A549 (cell line): Measurements from ENCODE around the gene KIF27. TPM values are rescaled to one million over a fixed set of nuclear protein-coding genes. Genes with fewer than 3 reads are reported as not detected.

Experiments used
- ATAC-seq, 2 experiments: fragments of 200-7000 bp in 1 of 2; fragments of >200 bp in 1 of 2; cut with Nextera tagmentation in 1 of 2; cut with Tn5 transposase in 1 of 2; 3 replicates each; pipeline versions ENCODE4 v1.8.0 to v1.9.1; 2018 to 2020; ENCODE audit warnings: mild to moderate bottlenecking in 1 of 2, moderate library complexity in 1 of 2
- CTCF ChIA-PET: fragments of 300-600 bp; sonication (Branson Sonifier 250); formaldehyde crosslinking; extraction: SDS; loops from one replicate; lab custom pipeline; 2021; ENCODE audit warnings: antibody characterized with exemption, inconsistent platforms; lab: Yijun Ruan, JAX
- POLR2A ChIA-PET: fragments of 350-600 bp; formaldehyde crosslinking; extraction: SDS; loops from one replicate; lab custom pipeline; 2021; ENCODE audit warnings: antibody characterized with exemption, inconsistent platforms; lab: Yijun Ruan, JAX
- DNase-seq, 2 experiments: peaks; one replicate each; pipeline versions ENCODE4 v3.0.0 to v3.0.0-alpha.2; 2011 to 2016; ENCODE audit warnings: low read depth in 1 of 2, low spot score in 1 of 2
- FAIRE-seq: peaks from 2 replicates; lab custom pipeline; 2011; peaks lifted over from hg19 to GRCh38; lab: Jason Lieb, UNC
- H3K27ac ChIP-seq, 2 experiments: fragments of >200 bp; sonication (Bioruptor Twin); formaldehyde crosslinking; 3 replicates each; pipeline ENCODE4 v1.5.1; 2016 to 2017
- H3K4me1 ChIP-seq: fragments of >200 bp; sonication (Bioruptor Twin); formaldehyde crosslinking; 3 replicates; pipeline ENCODE4 v1.6.1; 2016
- H3K4me2 ChIP-seq: fragments of >200 bp; sonication (Bioruptor Twin); formaldehyde crosslinking; 3 replicates; pipeline ENCODE4 v1.6.1; 2016
- H3K4me3 ChIP-seq: fragments of >200 bp; sonication (Bioruptor Twin); formaldehyde crosslinking; 3 replicates; pipeline ENCODE4 v1.5.1; 2016
- H3K9me3 ChIP-seq: fragments of >200 bp; sonication (Bioruptor Twin); formaldehyde crosslinking; 3 replicates; pipeline ENCODE4 v1.6.1; 2016
- BHLHE40 ChIP-seq: IDR thresholded peaks from 2 replicates; pipeline ENCODE4 v1.6.1; 2012; ENCODE audit warnings: low read depth, low read length, inconsistent platforms
- CBX2 ChIP-seq: fragments of 200-600 bp; sonication (generic); IDR thresholded peaks from 2 replicates; pipeline ENCODE4 v1.6.1; 2016; ENCODE audit warnings: low read depth, mild to moderate bottlenecking, borderline replicate concordance
- CBX8 ChIP-seq: fragments of 200-600 bp; sonication (generic); IDR thresholded peaks from 2 replicates; pipeline ENCODE4 v1.6.1; 2016
- CHD2 ChIP-seq: fragments of 150-350 bp; IDR thresholded peaks from 2 replicates; pipeline ENCODE4 v1.6.1; 2014; ENCODE audit warnings: low read length; ENCODE audit not compliant: partially characterized antibody
- CTCF ChIP-seq: fragments of >200 bp; sonication (Bioruptor Twin); formaldehyde crosslinking; IDR thresholded peaks from 3 replicates; pipeline ENCODE4 v1.5.1; 2016
- EHF ChIP-seq: fragments of 250-450 bp; sonication (Bioruptor Pico); IDR thresholded peaks from 2 replicates; pipeline ENCODE4 v1.5.0; 2020; ENCODE audit warnings: mild to moderate bottlenecking
- EHMT2 ChIP-seq: fragments of 200-600 bp; sonication (generic); IDR thresholded peaks from 2 replicates; pipeline ENCODE4 v1.6.1; 2016; ENCODE audit warnings: antibody characterized with exemption, low read depth, mild to moderate bottlenecking, moderate library complexity
- ESRRA ChIP-seq: fragments of 150-350 bp; IDR thresholded peaks from 2 replicates; pipeline ENCODE4 v1.6.1; 2014; ENCODE audit warnings: mild to moderate bottlenecking, low read length, borderline replicate concordance
- GATA3 ChIP-seq: IDR thresholded peaks from 2 replicates; pipeline ENCODE4 v1.6.1; 2012; ENCODE audit warnings: borderline replicate concordance
- HEYL ChIP-seq: fragments of 250-450 bp; sonication (Bioruptor Pico); IDR thresholded peaks from 2 replicates; pipeline ENCODE4 v1.8.0; 2021; ENCODE audit warnings: mild to moderate bottlenecking, moderate library complexity
- HMGXB4 ChIP-seq: fragments of 250-450 bp; sonication (Bioruptor Pico); IDR thresholded peaks from 2 replicates; pipeline ENCODE4 v1.5.0; 2021; ENCODE audit warnings: mild to moderate bottlenecking, moderate library complexity, borderline replicate concordance
- HOXB5 ChIP-seq: fragments of 250-450 bp; sonication (Bioruptor Pico); IDR thresholded peaks from 2 replicates; pipeline ENCODE4 v1.5.0; 2020; ENCODE audit warnings: mild to moderate bottlenecking, moderate library complexity
- KDM1A ChIP-seq: fragments of 200-600 bp; sonication (generic); IDR thresholded peaks from 2 replicates; pipeline ENCODE4 v1.6.1; 2016; ENCODE audit warnings: low read depth, mild to moderate bottlenecking
- MAZ ChIP-seq: fragments of 150-350 bp; IDR thresholded peaks from 2 replicates; pipeline ENCODE4 v1.6.1; 2014; ENCODE audit warnings: antibody characterized with exemption, low read depth, low read length, borderline replicate concordance
- NR3C1 ChIP-seq: fragments of >200 bp; sonication (Bioruptor Twin); formaldehyde crosslinking; IDR thresholded peaks from 3 replicates; pipeline ENCODE4 v1.6.1; 2017
- PBX3 ChIP-seq: IDR thresholded peaks from 2 replicates; pipeline ENCODE4 v1.6.1; 2012
- POLR2A ChIP-seq: IDR thresholded peaks from 2 replicates; pipeline ENCODE4 v1.6.1; 2012; ENCODE audit warnings: mild to moderate bottlenecking, low read length
- SMC3 ChIP-seq: fragments of >200 bp; sonication (Bioruptor Twin); formaldehyde crosslinking; IDR thresholded peaks from 3 replicates; pipeline ENCODE4 v1.6.1; 2018; ENCODE audit warnings: inconsistent platforms
- TP53 ChIP-seq: fragments of 250-450 bp; sonication (Bioruptor Pico); IDR thresholded peaks from 2 replicates; pipeline ENCODE4 v1.5.0; 2021; ENCODE audit warnings: mild to moderate bottlenecking, moderate library complexity
- ZSCAN20 ChIP-seq: fragments of 250-450 bp; sonication (Bioruptor Pico); IDR thresholded peaks from 2 replicates; pipeline ENCODE4 v1.8.0; 2022; ENCODE audit warnings: mild to moderate bottlenecking, moderate library complexity
- WGBS: methylation state at CpG from one replicate; pipeline ENCODE4 v1.1.6; 2017; ENCODE audit errors: missing lambda C conversion rate; 5-methylcytosine and 5-hydroxymethylcytosine counted together
- polyA plus RNA-seq, 4 experiments: library from polyadenylated mRNA; depleted of rRNA in 3 of 4; stranded (reverse); fragments of >200 nt; fragmentation: RNase III in 1 of 4; extraction: RNeasy Plus Mini Kit Qiagen cat#74134 plus additional on column Dnase treatment in 1 of 4; gene quantifications; 2 replicates in 3 of 4; 3 replicates in 1 of 4; pipeline ENCODE4 v1.2.3, GENCODE V29; 2011 to 2017
- TF ChIP-seq, protein P1 (sequence below): fragments of 200-600 bp; sonication (generic); IDR thresholded peaks from 2 replicates; pipeline ENCODE4 v1.6.1; 2016; ENCODE audit warnings: antibody characterized with exemption, mild to moderate bottlenecking, moderate library complexity

Gene KIF27
- polyA plus RNA-seq, 2 of the 4 experiments (the other 2 are of a cell fraction), result 2.2 to 6.0 TPM

DNA sequence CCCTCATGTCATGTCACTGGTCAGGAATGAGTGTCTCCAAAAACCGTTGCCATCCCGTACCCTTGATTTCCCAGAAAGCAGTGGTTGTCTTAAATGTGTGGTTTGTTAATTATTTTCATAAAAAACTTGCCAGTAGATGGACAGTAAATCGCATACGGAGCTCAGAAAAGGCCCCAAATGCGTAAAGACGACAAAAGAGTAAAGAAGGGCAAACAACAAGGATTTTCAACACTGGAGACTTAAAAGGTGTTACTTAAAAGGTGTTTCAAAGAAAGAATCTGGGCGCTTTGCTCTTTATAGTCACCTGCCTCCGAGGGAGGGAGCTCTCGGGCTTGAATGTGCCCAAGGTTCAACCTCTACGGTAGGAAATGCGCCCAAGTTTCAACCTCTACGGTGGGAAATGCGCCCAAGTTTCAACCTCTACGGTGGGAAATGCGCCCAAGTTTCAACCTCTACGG is 734 bp downstream of the KIF27 start (continued):
- TF ChIP-seq PBX3 (no peak), SMC3 (peak; percentile 39), TP53 (CRISPR knock-in tag) (no peak), BHLHE40 (no peak), CTCF (peak; percentile 59; the same call in 2 of the 3 replicates), KDM1A (no peak), CBX8 (no peak)

DNA sequence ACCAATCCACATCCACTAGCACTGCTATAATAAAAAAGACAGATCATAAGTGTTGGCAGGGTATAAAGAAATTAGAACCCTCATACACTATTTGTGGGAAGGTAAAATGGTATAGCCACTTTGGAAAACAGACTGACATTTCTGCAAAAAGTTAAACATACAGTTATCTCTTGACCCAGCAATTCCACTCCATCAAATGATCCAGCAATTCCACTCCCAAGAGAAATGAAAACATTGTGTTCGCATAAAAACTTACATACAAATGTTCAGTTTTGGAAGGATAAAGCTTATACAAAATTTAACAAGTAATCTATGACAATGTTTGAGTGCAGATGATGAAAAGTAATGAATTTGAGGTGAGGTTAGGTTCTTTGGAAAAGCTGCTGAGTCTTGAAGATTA is 2.1 kb downstream of the KIF27 start:
- FAIRE-seq, result no peak
- no peak for TF ChIP-seq EHMT2
- no peak for TF ChIP-seq MAZ
- no peak for TF ChIP-seq SMC3
- TF ChIP-seq CHD2, result no peak
- TF ChIP-seq EHF (CRISPR knock-in tag), result no peak
- TF ChIP-seq HMGXB4, result no peak
- no peak for TF ChIP-seq CBX8
- no peak for TF ChIP-seq HOXB5
- TF ChIP-seq HEYL (CRISPR knock-in tag), result no peak
- no peak for TF ChIP-seq POLR2A
- TF ChIP-seq GATA3, result no peak
- TF ChIP-seq ZSCAN20 (CRISPR knock-in tag), result no peak
- no peak for TF ChIP-seq ESRRA
- TF ChIP-seq CBX2, result no peak
- TF ChIP-seq, protein P1, sequence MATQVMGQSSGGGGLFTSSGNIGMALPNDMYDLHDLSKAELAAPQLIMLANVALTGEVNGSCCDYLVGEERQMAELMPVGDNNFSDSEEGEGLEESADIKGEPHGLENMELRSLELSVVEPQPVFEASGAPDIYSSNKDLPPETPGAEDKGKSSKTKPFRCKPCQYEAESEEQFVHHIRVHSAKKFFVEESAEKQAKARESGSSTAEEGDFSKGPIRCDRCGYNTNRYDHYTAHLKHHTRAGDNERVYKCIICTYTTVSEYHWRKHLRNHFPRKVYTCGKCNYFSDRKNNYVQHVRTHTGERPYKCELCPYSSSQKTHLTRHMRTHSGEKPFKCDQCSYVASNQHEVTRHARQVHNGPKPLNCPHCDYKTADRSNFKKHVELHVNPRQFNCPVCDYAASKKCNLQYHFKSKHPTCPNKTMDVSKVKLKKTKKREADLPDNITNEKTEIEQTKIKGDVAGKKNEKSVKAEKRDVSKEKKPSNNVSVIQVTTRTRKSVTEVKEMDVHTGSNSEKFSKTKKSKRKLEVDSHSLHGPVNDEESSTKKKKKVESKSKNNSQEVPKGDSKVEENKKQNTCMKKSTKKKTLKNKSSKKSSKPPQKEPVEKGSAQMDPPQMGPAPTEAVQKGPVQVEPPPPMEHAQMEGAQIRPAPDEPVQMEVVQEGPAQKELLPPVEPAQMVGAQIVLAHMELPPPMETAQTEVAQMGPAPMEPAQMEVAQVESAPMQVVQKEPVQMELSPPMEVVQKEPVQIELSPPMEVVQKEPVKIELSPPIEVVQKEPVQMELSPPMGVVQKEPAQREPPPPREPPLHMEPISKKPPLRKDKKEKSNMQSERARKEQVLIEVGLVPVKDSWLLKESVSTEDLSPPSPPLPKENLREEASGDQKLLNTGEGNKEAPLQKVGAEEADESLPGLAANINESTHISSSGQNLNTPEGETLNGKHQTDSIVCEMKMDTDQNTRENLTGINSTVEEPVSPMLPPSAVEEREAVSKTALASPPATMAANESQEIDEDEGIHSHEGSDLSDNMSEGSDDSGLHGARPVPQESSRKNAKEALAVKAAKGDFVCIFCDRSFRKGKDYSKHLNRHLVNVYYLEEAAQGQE, result no peak
- no peak for TF ChIP-seq NR3C1
- H3K9me3 ChIP-seq, result no peaks in the 10 kb centered on the region
- peaks cover 7% of the 10 kb centered on the region; the same call in 2 of the 3 replicates for H3K4me1 ChIP-seq
- H3K4me2 ChIP-seq, result no peak overlapping the region
- ChIA-PET POLR2A (no interaction called here), CTCF (interaction anchor here (1.0 kb wide), 1 partner anchor 342 kb away, joined by 3 read pairs; no protein-coding TSS in a partner anchor)
- no peak overlapping the region for H3K4me3 ChIP-seq
- WGBS, result 92% methylated on average over 1 of the region's 1 CpG
- no peak for ATAC-seq
- no peak overlapping the region for H3K27ac ChIP-seq
- DNase-seq, result no peak
